Heart left ventricle (tissue), 16 donors: Measurements from ENCODE around the gene EPB41L2. TPM values are rescaled to one million over a fixed set of nuclear protein-coding genes. Genes with fewer than 3 reads are reported as not detected.

Source experiments
- ATAC-seq, 4 donors: fragments of 200-7000 bp; cut with Tn5 transposase; one replicate each; pipeline ENCODE4 v1.9.1; 2020 to 2022; ENCODE audit warnings: moderate library complexity in 4 of 4, mild to moderate bottlenecking in 3 of 4, moderate number of reproducible peaks in 1 of 4
- DNase-seq, 5 donors: peaks; one replicate each; pipeline ENCODE4 v3.0.0-alpha.2; 2020
- H3K27ac ChIP-seq, 12 donors: fragments of 200-600 bp; sonication (generic) in 4 of 12; one replicate each; pipeline versions ENCODE4 v1.5.0 to v1.8.0; 2016 to 2022; ENCODE audit warnings: mild to moderate bottlenecking in 2 of 12
- H3K27me3 ChIP-seq, 9 donors: fragments of 200-600 bp; sonication (generic) in 2 of 9; one replicate each; pipeline versions ENCODE4 v1.5.1 to v1.8.0; 2016 to 2022; ENCODE audit warnings: mild to moderate bottlenecking in 3 of 9
- H3K36me3 ChIP-seq, 9 donors: fragments of 200-600 bp; sonication (generic) in 2 of 9; one replicate each; pipeline versions ENCODE4 v1.5.0 to v1.8.0; 2018 to 2022; ENCODE audit warnings: mild to moderate bottlenecking in 2 of 9
- H3K4me1 ChIP-seq, 12 donors: fragments of 200-600 bp; sonication (generic) in 4 of 12; one replicate each; pipeline versions ENCODE4 v1.5.0 to v1.8.0; 2016 to 2022; ENCODE audit warnings: mild to moderate bottlenecking in 3 of 12
- H3K4me3 ChIP-seq, 12 donors: fragments of 200-600 bp; sonication (generic) in 4 of 12; one replicate each; pipeline versions ENCODE4 v1.5.0 to v1.8.0; 2017 to 2022; ENCODE audit warnings: mild to moderate bottlenecking in 9 of 12, moderate library complexity in 4 of 12
- H3K9me3 ChIP-seq, 12 donors: fragments of 200-600 bp; sonication (generic) in 4 of 12; one replicate each; pipeline versions ENCODE4 v1.5.0 to v1.8.0; 2016 to 2022; ENCODE audit warnings: mild to moderate bottlenecking in 1 of 12
- POLR2A ChIP-seq, 2 donors: fragments of 450-650 bp; IDR thresholded peaks; one replicate each; pipeline ENCODE4 v1.6.1; 2017; ENCODE audit warnings: antibody characterized with exemption in 2 of 2, mild to moderate bottlenecking in 2 of 2, moderate library complexity in 2 of 2
- WGBS, 4 donors: extraction: QIAGEN DNeasy Blood & Tissue Kit in 2 of 4; methylation state at CpG; one replicate each; pipeline versions ENCODE4 v1.1.5 to v1.1.7; 2013 to 2018; 5-methylcytosine and 5-hydroxymethylcytosine counted together
- intact Hi-C, 10 donors: fragments of 100-400 bp; cut with DNase I; formaldehyde crosslinking; loops; one replicate each; pipeline versions ENCODE4 v1.11.1 to v1.14.2; 2022
- polyA plus RNA-seq, 2 donors: library from polyadenylated mRNA; stranded (reverse); fragments of 200-250 nt; gene quantifications; one replicate each; pipeline ENCODE4 v1.2.3, GENCODE V29; 2013
- total RNA-seq, 9 donors: library from RNA; depleted of rRNA in 2 of 9; stranded (reverse); fragments of >200 nt in 2 of 9; fragmentation: NEBNext Ultra II Directional in 3 of 9; extraction: Animal tissue kit (Norgen Biotek cat#: 25700) in 3 of 9; gene quantifications; one replicate each; pipeline versions ENCODE4 v1.1.0 to v1.2.4, GENCODE V29; 2016 to 2023
- TF ChIP-seq, protein P1 (sequence below), 12 donors: fragments of 200-600 bp; sonication (generic) in 4 of 12; IDR thresholded peaks; one replicate each; pipeline versions ENCODE4 v1.5.0 to v1.8.0; 2018 to 2022; ENCODE audit warnings: antibody characterized with exemption in 12 of 12, mild to moderate bottlenecking in 5 of 12
- donor health status: ischemic (EF 13 %, LVEDD 7.1; RV severe dilation, severe dysfunction).
- donor health status: healthy with polysubstance abuse.
- donor health status: DM: no; HTN: yes; CAD: no.
- donor health status: DM: no; HTN: no; CAD: no.
- donor health status: ischemic (EF 25% LVEDD 6.9; RV normal size, moderate dysfunction).
- donor health status: ischemic (EF 25% LVEDD 5.7; RV mildly dilated, moderate dysfunction).
- donor health status: healthy.
- donor health status: DM: yes; HTN: yes; CAD: no.
- donor health status: ischemic (EF 35%, LVEDD 5.7; RV mildly dilated, moderate dysfunction).
- donor health status: nonischemic (EF 11% LVEDD 7.7; RV severe dilation, severe dysfunction).
- donor health status: DM: yes; HTN: yes; CAD: no.
- donor health status: PGD.
- donor health status: ischemic (EF 29% LVEDD 5.4; RV normal size, mild dysfunction).
- donor health status: nonischemic (EF 23%, LVEDD 6.1; RV moderate dilation, normal function).

Gene EPB41L2
- total and polyA plus RNA-seq, 11 donors, result 21.3 to 115 (median 51.9) TPM

DNA sequence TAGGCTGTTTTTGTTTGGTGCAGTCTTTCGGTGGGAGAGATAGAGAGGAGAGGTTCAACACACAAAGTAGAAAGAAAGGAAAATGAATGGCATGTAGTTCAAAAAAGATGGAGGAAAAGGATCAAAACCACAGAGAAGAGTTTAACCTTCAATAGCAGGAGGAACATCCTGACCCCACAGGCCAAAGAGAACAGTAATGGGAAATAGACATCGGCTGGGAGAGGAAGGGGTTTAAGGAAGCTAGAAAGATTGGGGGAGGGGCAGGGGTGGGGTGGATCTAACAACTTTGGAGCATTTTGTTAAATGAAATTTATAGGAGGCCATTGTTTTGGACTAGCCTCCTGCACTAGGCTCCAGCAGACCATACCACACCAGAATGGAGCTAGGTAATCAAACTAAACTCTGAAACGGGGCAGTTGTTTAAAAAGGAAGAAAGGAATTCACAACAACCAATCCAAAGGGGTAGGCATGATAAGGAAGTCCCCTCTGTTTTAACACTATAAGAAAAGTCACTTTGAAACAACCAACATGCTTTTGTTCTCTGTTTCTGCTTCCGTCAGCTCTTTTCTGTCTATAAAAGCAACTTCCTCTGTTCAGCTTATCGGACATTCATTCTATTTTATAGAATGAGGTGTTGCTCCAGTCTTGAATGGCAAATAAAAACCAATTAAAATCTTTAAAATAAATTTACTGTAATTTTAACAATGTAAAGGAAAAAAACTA is 82.6 kb downstream of the EPB41L2 start:
- Histone ChIP-seq H3K4me1 (peaks cover 0 to 56% (median 27%) of the 10 kb centered on the region in 12 donors), H3K4me3 (no peak overlapping the region), H3K27me3 (no peaks in the 10 kb centered on the region), H3K27ac (peak overlapping the region in 11 of 12 donors; percentile 5 to 73 (median 37)), H3K36me3 (no peaks in the 10 kb centered on the region), H3K9me3 (peaks cover 0 to 2% (median 0%) of the 10 kb centered on the region in 12 donors)
- DNase-seq, result peak in 1 of 5 donors; percentile 25
- peak in 1 of 4 donors; percentile 34 for ATAC-seq
- TF ChIP-seq, protein P1, sequence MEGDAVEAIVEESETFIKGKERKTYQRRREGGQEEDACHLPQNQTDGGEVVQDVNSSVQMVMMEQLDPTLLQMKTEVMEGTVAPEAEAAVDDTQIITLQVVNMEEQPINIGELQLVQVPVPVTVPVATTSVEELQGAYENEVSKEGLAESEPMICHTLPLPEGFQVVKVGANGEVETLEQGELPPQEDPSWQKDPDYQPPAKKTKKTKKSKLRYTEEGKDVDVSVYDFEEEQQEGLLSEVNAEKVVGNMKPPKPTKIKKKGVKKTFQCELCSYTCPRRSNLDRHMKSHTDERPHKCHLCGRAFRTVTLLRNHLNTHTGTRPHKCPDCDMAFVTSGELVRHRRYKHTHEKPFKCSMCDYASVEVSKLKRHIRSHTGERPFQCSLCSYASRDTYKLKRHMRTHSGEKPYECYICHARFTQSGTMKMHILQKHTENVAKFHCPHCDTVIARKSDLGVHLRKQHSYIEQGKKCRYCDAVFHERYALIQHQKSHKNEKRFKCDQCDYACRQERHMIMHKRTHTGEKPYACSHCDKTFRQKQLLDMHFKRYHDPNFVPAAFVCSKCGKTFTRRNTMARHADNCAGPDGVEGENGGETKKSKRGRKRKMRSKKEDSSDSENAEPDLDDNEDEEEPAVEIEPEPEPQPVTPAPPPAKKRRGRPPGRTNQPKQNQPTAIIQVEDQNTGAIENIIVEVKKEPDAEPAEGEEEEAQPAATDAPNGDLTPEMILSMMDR (IDR thresholded peaks at IDR 0.05), result no peak
- TF ChIP-seq POLR2A (IDR thresholded peaks at IDR 0.05), result no peak
- intact Hi-C loops, result no loop called here
- 60 to 70% (median 66%) methylated on average over 5 of the region's 5 CpGs for WGBS, 4 donors

DNA sequence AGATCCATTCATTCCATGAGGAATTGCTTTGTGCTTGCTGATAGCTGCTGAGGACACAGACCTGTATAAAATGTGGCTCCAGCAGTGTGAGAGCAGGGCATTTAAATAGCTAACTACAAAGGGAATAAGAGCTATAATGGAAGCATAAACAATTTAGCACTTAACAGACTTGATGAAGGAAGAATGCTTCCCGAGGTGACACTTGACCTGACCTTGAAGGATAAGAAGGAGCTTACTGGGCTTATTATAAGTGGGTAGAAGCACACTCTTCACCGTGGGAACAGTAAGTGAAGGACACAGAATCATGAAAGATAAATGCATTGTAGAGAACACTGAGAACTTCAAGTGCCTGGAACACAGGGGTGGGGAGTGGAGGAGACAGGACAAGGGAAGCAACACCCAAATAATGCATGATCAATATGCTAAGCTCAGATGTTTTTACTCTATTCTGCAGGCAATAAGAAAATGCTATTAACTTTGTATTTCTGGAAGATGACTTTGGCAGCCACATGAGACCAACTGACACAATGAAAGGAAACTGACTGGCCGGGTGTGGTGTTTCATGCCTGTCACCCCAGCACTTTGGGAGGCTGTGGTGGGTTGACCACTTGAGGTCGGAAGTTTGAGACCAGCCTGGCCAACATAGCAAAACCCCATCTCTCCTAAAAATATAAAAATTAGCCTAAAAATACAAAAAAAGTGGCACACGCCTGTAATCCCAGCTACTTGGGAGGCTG is 84.2 kb downstream of the EPB41L2 start:
- Histone ChIP-seq H3K27me3 (no peaks in the 10 kb centered on the region), H3K27ac (peak overlapping the region in 11 of 12 donors; percentile 15 to 73 (median 59)), H3K9me3 (no peaks in the 10 kb centered on the region), H3K4me3 (no peak overlapping the region), H3K36me3 (no peaks in the 10 kb centered on the region), H3K4me1 (peaks cover 0 to 56% (median 27%) of the 10 kb centered on the region in 12 donors)
- WGBS, 4 donors, result 46 to 60% (median 55%) methylated on average over 5 of the region's 5 CpGs
- ATAC-seq (peak; percentile 44 to 79 (median 57)), DNase-seq (peak in 3 of 5 donors; percentile 20 to 40 (median 30))
- intact Hi-C loops, result loop anchor here in 2 of 10 donors (10.0 kb wide), 1 partner anchor 86 kb away; the partner anchor contains the start of gene EPB41L2 (in 2 of the 2)
- no peak for TF ChIP-seq POLR2A (IDR thresholded peaks at IDR 0.05)
- TF ChIP-seq, protein P1 (IDR thresholded peaks at IDR 0.05), result no peak

DNA sequence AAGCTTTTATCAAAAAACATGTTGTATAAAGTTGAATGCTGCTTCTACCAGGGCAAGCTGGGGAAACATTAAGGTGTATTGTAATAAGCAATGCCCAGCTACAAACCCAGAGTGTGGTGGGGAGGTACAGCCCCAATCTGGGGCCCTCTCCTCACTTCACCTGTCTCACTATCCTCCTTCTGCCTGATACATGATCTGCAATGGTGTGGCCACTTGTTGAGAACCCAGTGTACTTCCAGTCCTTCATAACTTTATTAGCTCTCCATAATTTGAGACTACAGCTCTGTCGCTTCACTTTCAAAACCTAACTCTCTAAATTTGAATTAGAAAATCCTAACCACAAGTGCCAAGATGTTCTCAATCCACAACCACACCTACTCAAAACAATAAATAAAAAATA is 84.9 kb downstream of the EPB41L2 start:
- peaks cover 0 to 56% (median 27%) of the 10 kb centered on the region in 12 donors for H3K4me1 ChIP-seq
- H3K27me3 ChIP-seq, result no peaks in the 10 kb centered on the region
- ATAC-seq (no peak), DNase-seq (no peak)
- no peak overlapping the region for H3K4me3 ChIP-seq
- H3K27ac ChIP-seq, result peak overlapping the region; percentile 6 to 73 (median 26)
- intact Hi-C loops, result loop anchor here in 2 of 10 donors (10.0 kb wide), 1 partner anchor 87 kb away; the partner anchor contains the start of gene EPB41L2 (in 2 of the 2)
- no peaks in the 10 kb centered on the region for H3K9me3 ChIP-seq
- no peaks in the 10 kb centered on the region for H3K36me3 ChIP-seq
- 93 to 100% (median 96%) methylated on average over 1 of the region's 1 CpG for WGBS, 4 donors
- TF ChIP-seq, protein P1 (IDR thresholded peaks at IDR 0.05), result no peak
- no peak for TF ChIP-seq POLR2A (IDR thresholded peaks at IDR 0.05)

DNA sequence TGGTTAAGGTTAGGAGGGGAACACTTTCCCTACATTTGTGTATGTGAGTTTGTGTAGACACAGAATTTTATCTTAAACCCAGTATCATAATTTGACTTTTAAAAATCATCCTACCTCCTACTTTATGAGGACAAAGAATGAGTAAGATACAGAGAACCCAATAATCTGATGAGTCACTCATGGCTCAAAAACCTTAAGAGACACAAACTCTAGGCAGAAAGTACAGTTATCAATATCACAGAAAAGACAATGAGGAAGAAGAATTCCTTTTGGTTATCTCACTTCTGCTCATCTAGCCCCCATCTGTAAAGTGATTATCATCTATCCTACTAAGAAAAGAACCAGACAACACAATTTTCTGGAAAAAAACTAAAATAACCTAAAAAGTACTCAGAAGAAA is 87.7 kb downstream of the EPB41L2 start:
- H3K4me1 ChIP-seq, result peaks cover 0 to 41% (median 22%) of the 10 kb centered on the region in 12 donors
- TF ChIP-seq, protein P1 (IDR thresholded peaks at IDR 0.05), result no peak
- no peak for TF ChIP-seq POLR2A (IDR thresholded peaks at IDR 0.05)
- no peak for ATAC-seq
- H3K36me3 ChIP-seq, result no peaks in the 10 kb centered on the region
- H3K9me3 ChIP-seq, result no peaks in the 10 kb centered on the region
- no peak for DNase-seq
- intact Hi-C loops, result loop anchor here in 2 of 10 donors (10.0 kb wide), 1 partner anchor 89 kb away; the partner anchor contains the start of gene EPB41L2 (in 2 of the 2)
- no peaks in the 10 kb centered on the region for H3K27me3 ChIP-seq
- no peak overlapping the region for H3K4me3 ChIP-seq
- H3K27ac ChIP-seq, result no peak overlapping the region
